DOHH2 (cell line): ENCODE measurements around the gene LCP2.

Experiments
- H3F3A ChIP-seq: fragments of 200-600 bp; sonication (generic), shearing (Covaris generic); 2 replicates; pipeline ENCODE4 v1.6.0; 2016; ENCODE audit warnings: antibody characterized with exemption, mild to moderate bottlenecking; ENCODE audit not compliant: control insufficient read depth, insufficient read depth
- H3K27ac ChIP-seq: fragments of 200-600 bp; sonication (generic); 2 replicates; pipeline ENCODE4 v1.5.1; 2014; ENCODE audit warnings: low read depth, mild to moderate bottlenecking, low read length, moderate library complexity
- H3K27me3 ChIP-seq: fragments of 200-600 bp; sonication (generic); 2 replicates; pipeline ENCODE4 v1.6.1; 2014; ENCODE audit warnings: mild to moderate bottlenecking, low read length, mixed read lengths; ENCODE audit not compliant: control insufficient read depth
- H3K36me3 ChIP-seq: fragments of 200-600 bp; sonication (generic); 2 replicates; pipeline ENCODE4 v1.6.1; 2014; ENCODE audit warnings: mild to moderate bottlenecking, low read length, moderate library complexity, mixed read lengths; ENCODE audit not compliant: control insufficient read depth
- H3K4me1 ChIP-seq: fragments of 200-600 bp; sonication (generic); 2 replicates; pipeline ENCODE4 v1.6.1; 2014; ENCODE audit warnings: mild to moderate bottlenecking, low read length, mixed read lengths; ENCODE audit not compliant: control insufficient read depth
- H3K4me2 ChIP-seq: fragments of 200-600 bp; sonication (generic); 2 replicates; pipeline ENCODE4 v1.6.0; 2014; ENCODE audit warnings: mild to moderate bottlenecking, low read length, moderate library complexity
- H3K4me3 ChIP-seq: fragments of 200-600 bp; sonication (generic); 2 replicates; pipeline ENCODE4 v1.5.1; 2014; ENCODE audit warnings: mild to moderate bottlenecking, low read length, mixed read lengths
- H3K79me2 ChIP-seq: fragments of 200-600 bp; sonication (generic); 2 replicates; pipeline ENCODE4 v1.6.1; 2014; ENCODE audit warnings: mild to moderate bottlenecking, low read length, mixed read lengths; ENCODE audit not compliant: control insufficient read depth
- H3K9me2 ChIP-seq: fragments of 200-600 bp; sonication (generic); replicated peaks from 2 replicates; pipeline ENCODE4 v1.6.1; 2014; ENCODE audit warnings: mild to moderate bottlenecking, low read length, mixed read lengths; ENCODE audit not compliant: control insufficient read depth
- H3K9me3 ChIP-seq: fragments of 200-600 bp; sonication (generic); 2 replicates; pipeline ENCODE4 v1.6.1; 2014; ENCODE audit warnings: antibody characterized with exemption, low read length, mixed read lengths; ENCODE audit not compliant: control insufficient read depth, insufficient read depth
- H4K20me1 ChIP-seq: fragments of 200-600 bp; sonication (generic); 2 replicates; pipeline ENCODE4 v1.6.0; 2014; ENCODE audit warnings: low read depth, mild to moderate bottlenecking, antibody characterized with exemption, low read length, moderate library complexity; ENCODE audit not compliant: control insufficient read depth, insufficient read depth
- EZH2phosphoT487 ChIP-seq: fragments of 200-600 bp; sonication (generic); IDR thresholded peaks from 2 replicates; pipeline ENCODE4 v1.6.1; 2017; ENCODE audit warnings: borderline replicate concordance, mild to moderate bottlenecking, antibody characterized with exemption, low read length, moderate library complexity, mixed read lengths
- TF ChIP-seq, protein P1 (sequence below): fragments of 200-600 bp; sonication (generic); IDR thresholded peaks from one replicate; pipeline ENCODE4 v1.5.1; 2014; ENCODE audit warnings: antibody characterized with exemption, mild to moderate bottlenecking, low read depth, low read length; ENCODE audit not compliant: poor library complexity, severe bottlenecking

LCP2 gene

DNA sequence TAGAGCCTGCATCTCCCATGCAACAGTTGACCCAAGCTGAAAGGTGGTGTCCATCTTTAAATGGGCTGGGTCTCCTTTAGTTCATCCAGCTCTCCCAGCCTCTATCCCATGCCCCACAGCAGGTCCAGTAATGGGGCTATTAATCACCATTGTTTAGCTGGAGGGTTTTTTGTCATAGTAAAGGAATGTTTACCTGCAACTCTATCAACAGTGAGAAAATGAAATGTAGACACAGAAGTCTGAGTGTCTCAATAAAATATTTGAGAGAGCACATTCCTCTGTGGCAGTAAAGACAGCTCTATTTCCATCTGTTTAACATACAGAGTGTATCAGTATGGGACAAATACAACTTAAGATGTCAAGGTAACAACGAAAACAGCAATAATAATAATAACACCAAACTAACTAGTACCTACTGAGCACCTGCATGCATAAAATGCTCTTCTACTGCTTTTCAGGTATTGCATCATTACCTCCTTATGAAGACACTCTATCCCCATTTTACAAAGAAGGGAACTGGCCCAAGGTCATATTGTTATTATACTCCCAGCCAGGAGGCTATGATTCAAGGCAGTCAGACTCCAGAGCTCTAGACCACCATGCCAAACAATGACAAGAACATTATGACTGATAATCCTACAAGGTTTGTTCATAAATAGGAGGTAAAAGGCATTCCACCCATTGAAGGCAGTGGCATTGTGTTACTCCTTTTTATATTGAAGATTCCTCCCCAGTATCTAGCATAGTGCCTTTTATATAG, 85.8 kb downstream of the LCP2 start:
- no peaks in the 10 kb centered on the region for H3K9me2 ChIP-seq
- TF ChIP-seq, protein P1, sequence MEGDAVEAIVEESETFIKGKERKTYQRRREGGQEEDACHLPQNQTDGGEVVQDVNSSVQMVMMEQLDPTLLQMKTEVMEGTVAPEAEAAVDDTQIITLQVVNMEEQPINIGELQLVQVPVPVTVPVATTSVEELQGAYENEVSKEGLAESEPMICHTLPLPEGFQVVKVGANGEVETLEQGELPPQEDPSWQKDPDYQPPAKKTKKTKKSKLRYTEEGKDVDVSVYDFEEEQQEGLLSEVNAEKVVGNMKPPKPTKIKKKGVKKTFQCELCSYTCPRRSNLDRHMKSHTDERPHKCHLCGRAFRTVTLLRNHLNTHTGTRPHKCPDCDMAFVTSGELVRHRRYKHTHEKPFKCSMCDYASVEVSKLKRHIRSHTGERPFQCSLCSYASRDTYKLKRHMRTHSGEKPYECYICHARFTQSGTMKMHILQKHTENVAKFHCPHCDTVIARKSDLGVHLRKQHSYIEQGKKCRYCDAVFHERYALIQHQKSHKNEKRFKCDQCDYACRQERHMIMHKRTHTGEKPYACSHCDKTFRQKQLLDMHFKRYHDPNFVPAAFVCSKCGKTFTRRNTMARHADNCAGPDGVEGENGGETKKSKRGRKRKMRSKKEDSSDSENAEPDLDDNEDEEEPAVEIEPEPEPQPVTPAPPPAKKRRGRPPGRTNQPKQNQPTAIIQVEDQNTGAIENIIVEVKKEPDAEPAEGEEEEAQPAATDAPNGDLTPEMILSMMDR = no peak
- no peak for TF ChIP-seq EZH2phosphoT487
- H3K9me3 ChIP-seq = no peaks in the 10 kb centered on the region
- H4K20me1 ChIP-seq = no peaks in the 10 kb centered on the region
- H3K4me3 ChIP-seq = no peak overlapping the region
- H3K27me3 ChIP-seq = peaks cover 31% of the 10 kb centered on the region
- H3K36me3 ChIP-seq = no peaks in the 10 kb centered on the region
- no peak overlapping the region for H3K4me2 ChIP-seq
- H3K79me2 ChIP-seq = no peaks in the 10 kb centered on the region
- H3F3A ChIP-seq = no peaks in the 10 kb centered on the region
- H3K27ac ChIP-seq = no peak overlapping the region
- H3K4me1 ChIP-seq = no peaks in the 10 kb centered on the region

DNA sequence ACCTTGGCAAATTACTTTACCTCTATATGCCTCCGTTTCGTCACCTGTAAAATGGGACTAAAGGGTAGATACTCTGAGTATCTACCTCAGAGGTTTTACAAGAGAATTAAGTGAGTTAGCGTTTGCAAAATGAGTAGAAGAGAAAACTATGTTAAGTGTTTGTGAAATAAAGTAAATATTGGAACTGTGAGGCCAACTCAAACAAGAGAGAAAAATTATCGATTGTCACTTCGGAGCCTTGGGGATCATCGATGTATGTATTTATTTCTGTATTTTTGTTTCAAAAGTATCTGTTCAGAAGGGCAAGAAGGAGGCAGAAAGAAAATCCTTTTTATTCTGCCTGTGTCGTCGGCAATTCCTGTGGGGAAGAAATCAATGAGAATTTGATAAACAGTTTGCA, 90.6 kb downstream of the LCP2 start:
- Histone ChIP-seq H3K27ac (no peak overlapping the region), H3K9me2 (no peaks in the 10 kb centered on the region), H3K4me3 (no peak overlapping the region), H3K4me2 (no peak overlapping the region), H4K20me1 (no peaks in the 10 kb centered on the region), H3K36me3 (no peaks in the 10 kb centered on the region), H3K27me3 (peaks cover 44% of the 10 kb centered on the region), H3K9me3 (no peaks in the 10 kb centered on the region), H3F3A (no peaks in the 10 kb centered on the region), H3K79me2 (no peaks in the 10 kb centered on the region), H3K4me1 (no peaks in the 10 kb centered on the region)
- TF ChIP-seq EZH2phosphoT487 = no peak
- TF ChIP-seq, protein P1 = no peak

DNA sequence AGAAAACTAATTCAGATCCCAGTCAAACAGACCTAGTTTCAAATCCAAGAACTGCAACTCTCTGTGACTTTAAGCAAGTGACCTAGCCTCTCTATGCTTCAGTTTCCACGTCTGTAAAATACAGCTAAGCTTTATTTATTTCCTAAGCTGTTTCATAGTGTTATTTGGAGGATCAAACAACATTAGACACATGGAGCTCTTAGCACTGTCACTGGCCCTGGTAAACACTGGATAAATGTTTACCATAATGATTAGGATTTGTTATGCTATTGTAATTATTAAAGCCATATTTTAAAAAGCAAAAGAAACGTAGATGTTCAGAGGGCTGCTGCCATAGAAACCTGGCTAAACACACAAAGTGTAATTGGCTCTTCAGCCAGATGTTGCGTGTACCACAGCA, 91.4 kb downstream of the LCP2 start:
- H3K36me3 ChIP-seq = no peaks in the 10 kb centered on the region
- no peaks in the 10 kb centered on the region for H3F3A ChIP-seq
- no peaks in the 10 kb centered on the region for H4K20me1 ChIP-seq
- no peak overlapping the region for H3K27ac ChIP-seq
- H3K9me3 ChIP-seq = no peaks in the 10 kb centered on the region
- H3K79me2 ChIP-seq = no peaks in the 10 kb centered on the region
- H3K27me3 ChIP-seq = peaks cover 41% of the 10 kb centered on the region
- H3K4me1 ChIP-seq = no peaks in the 10 kb centered on the region
- H3K9me2 ChIP-seq = no peaks in the 10 kb centered on the region
- no peak overlapping the region for H3K4me2 ChIP-seq
- TF ChIP-seq, protein P1 = no peak
- TF ChIP-seq EZH2phosphoT487 = no peak
- no peak overlapping the region for H3K4me3 ChIP-seq
